Adrenal gland (tissue), 5 donors: ENCODE data around the gene KAZN.

Experiments
- POLR2A ChIP-seq, 2 donors: fragments of 450-650 bp; IDR thresholded peaks; one replicate each; pipeline ENCODE4 v1.6.1; 2017; ENCODE audit warnings: antibody characterized with exemption in 2 of 2, mild to moderate bottlenecking in 2 of 2, moderate library complexity in 1 of 2
- TF ChIP-seq, protein P1 (sequence below), 6 experiments: fragments of 450-650 bp in 4 of 6; fragments of 200-600 bp in 2 of 6; sonication (generic) in 1 of 6; IDR thresholded peaks; 1 replicate in 5 of 6; 2 replicates in 1 of 6; pipeline versions ENCODE4 v1.5.1 to v1.8.0; 2016 to 2021; ENCODE audit warnings: antibody characterized with exemption in 6 of 6, mild to moderate bottlenecking in 2 of 6, moderate library complexity in 1 of 6
- donor health status: DM: no; HTN: no; CAD: no.

DNA sequence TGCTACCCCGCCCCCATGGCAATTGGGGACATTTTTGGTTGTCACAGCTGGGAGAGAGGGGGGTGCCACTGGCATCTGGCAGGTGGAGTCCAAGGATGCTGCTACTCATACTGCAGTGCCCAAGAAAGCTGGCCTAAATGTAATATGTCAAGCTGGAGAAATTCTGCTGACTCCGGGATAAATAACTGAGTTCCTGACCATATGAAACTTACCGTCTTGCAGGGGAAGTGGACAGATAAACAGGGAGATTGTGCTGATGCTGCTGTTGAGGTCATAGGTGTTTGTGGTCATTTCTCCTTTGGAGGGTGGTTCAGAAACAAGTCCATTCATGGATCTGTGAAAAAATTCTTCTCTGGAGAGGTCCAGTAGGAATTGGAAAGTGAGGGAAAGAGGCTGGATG is 54.4 kb downstream of the KAZN start:
- TF ChIP-seq, protein P1, sequence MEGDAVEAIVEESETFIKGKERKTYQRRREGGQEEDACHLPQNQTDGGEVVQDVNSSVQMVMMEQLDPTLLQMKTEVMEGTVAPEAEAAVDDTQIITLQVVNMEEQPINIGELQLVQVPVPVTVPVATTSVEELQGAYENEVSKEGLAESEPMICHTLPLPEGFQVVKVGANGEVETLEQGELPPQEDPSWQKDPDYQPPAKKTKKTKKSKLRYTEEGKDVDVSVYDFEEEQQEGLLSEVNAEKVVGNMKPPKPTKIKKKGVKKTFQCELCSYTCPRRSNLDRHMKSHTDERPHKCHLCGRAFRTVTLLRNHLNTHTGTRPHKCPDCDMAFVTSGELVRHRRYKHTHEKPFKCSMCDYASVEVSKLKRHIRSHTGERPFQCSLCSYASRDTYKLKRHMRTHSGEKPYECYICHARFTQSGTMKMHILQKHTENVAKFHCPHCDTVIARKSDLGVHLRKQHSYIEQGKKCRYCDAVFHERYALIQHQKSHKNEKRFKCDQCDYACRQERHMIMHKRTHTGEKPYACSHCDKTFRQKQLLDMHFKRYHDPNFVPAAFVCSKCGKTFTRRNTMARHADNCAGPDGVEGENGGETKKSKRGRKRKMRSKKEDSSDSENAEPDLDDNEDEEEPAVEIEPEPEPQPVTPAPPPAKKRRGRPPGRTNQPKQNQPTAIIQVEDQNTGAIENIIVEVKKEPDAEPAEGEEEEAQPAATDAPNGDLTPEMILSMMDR (IDR thresholded peaks at IDR 0.05) = no peak
- TF ChIP-seq POLR2A (IDR thresholded peaks at IDR 0.05) = no peak
